GM21367 (cell line): Measurements from ENCODE around the gene JAKMIP1.

ENCODE experiments used
- ATAC-seq: cut with Tn5 transposase; IDR thresholded peaks from one replicate; pipeline ENCODE4 v1.9.1; 2021; ENCODE audit not compliant: unreplicated experiment

Gene JAKMIP1

DNA sequence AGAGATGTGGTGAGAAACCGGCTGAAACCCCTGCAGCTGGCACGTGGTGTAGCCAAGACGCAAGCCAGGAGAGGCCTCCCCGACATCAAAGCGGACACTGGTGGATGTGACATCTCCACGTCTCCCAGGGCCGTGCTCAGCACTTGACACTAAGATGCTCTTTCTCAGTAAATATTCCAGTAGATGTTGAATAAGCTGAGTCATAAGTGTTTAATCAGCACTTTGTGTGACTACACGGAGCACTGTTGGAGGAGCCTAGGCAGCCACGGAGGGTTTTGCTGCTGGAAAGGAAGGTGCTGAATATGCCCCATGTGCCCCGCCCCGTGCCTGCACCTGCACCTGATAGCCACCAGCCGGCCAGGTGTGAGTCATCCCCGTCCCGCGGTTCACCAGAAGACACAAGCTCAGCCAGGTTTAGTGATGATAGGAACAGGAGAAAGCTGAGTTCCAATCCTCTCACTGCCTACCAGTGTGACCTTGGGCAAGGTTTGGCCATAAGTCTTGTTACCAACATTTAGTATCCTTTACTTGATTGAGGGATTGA is 153.1 kb downstream of the JAKMIP1 start:
- ATAC-seq, result no peak

DNA sequence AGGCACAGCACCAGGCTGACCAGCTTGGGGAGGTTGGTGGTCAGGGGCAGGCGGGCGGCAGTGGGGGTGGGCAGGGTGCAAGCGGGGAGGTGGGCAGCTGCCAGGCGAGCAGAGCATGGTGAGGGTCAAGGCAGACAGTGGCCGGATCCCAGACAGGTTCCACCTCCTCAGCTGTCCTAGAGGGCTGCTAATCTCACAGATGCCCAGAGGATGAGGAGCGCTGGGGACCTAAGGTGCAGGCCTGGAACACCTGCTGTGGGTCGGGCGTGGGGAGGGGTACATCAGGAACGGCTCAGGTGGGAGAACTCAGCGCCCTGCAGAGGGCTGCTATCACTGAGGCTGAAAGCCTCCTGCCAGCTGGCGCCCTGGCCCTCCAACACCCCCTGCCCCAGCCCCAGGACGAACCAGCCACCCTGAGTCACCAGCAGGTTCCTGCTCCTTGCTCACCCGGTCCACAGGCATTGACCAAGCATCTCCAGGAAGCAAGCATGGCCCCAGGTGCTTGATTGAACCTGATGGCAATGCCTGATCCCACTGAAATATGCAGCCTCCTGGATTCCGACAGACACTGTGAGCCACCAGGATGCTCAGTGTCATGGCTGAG is 153.7 kb downstream of the JAKMIP1 start:
- ATAC-seq, result no peak

DNA sequence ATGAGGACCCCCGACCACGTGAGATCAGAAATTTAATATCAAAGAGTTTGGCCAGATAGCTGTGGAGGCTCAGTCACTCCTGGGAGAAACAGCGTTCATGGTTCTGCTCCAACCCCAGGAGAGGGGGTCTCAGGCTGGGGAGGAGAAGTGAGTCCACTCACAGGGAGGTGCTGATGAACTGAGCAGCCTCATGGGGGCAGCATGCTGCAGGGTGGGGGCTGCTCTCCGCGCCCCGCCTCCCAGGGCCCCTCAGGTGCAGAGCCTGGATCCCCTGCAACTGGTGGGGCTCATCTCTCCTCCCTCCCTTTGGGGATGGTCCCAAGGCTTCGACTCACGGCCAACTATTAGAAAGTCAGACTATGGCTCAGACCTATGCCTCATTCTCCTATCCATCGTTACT is 155.5 kb downstream of the JAKMIP1 start:
- no peak for ATAC-seq

DNA sequence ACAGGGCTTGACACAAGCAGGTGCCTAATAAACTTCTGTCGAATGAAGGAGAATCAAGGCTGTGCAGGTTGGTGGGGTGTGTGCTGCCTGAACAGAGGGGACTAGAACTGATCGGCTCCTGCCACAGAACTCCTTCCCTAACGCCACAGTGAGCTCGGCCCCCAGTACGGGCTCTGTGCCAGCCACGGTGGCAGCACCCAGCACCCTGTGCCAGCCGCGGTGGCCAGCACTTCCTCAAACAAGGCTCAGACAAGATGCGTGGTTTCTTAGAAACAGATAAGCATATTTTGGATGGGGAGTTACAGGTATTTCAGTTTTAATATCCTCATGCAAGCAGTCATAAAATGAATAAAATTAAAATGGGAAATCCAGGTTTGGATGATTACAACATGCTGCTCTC is 156.1 kb downstream of the JAKMIP1 start:
- ATAC-seq, result no peak

DNA sequence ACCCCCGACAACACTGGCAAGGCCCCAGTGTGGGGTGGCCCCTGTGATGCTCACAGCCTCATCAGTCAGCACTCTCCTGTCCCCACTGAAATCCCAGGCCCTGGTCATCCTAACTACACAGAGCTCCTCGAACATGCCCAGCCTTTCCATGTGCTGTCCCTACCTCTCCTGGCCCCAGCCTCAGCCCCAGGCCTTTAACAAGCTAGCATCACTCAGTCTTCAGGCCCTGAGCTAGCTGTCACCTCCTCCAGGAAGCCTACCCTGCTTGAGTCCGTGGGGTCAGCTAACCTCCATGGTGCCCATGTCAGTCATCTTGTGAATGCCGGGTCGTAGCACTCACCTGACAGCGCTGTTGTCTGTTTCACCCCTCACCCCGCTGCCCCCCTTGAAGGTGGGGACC is 156.5 kb downstream of the JAKMIP1 start:
- no peak for ATAC-seq

DNA sequence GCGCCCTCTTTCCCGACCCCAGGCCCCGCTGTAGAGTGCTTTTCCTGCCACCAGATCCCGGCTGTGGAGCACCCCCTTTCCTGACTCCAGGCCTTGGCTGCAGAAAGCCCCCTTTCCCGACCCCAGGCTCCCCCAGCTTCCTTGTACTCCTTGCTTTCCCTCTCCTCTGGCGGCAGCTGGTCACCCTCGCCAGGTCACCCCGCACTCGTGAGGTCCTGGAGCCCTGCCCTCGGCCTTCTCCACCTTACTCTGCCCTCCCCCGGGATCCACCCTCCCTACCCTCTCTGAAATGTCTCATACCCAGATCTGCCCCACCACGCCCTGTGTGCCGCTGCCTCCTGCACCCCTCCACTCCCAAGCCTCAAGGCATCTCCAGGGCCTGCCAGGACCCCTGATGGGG is 157.2 kb downstream of the JAKMIP1 start:
- no peak for ATAC-seq

DNA sequence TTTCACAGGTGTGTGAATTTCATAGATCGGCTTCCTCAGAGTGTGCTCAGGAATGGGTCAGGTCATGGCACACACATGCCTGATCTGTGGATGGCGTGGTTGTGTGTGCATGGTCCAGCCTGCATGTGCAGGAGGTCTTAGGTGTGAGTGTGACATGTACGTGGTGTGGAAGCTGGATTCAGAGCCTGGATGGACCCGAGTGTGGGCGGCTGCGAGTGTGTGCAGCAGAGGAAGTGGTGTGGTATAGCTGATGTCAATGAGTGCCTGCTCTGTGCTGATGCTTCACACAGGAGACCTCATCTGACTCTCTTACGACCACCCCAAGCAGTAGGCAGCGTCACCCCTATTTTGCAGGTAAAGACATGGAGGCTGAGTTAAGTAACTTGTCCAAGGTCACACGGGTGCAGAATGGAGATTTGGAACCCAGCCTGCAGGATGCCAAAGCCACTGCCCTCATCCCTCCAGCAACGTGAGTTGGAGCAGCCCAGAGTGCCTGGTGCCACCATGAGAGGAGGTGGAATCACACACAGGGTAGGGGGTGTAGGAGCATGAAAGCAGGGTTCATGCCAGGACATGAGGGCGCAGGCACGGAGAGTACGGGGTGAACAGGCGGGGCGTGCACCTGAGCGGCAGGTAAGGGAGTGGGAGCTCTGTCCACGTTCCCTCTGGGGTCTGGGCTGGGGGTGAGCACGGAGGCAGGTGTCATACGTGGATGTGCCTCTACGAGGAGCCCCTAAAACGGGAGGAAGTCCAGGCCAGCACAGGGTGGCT is 157.9 kb downstream of the JAKMIP1 start:
- ATAC-seq, result no peak

DNA sequence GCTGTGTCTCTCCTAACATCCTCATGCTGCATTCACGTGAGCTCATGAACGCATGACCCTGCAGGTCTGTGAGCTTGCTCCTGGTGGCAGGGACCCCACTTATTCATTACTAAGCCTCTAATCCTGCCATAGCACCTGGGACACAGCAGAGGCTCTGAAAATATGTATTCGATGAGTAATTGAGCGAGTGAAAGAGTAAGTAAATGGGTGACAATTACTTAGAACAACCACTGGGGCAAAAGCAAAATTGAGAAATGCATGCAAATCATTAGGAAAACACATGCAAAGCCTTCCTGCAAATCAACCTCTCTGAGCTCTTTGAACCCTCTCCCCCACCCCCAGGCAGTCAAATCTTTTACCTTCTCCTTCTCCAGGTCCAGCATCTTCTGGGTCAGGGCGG is 158.5 kb downstream of the JAKMIP1 start:
- no peak for ATAC-seq

DNA sequence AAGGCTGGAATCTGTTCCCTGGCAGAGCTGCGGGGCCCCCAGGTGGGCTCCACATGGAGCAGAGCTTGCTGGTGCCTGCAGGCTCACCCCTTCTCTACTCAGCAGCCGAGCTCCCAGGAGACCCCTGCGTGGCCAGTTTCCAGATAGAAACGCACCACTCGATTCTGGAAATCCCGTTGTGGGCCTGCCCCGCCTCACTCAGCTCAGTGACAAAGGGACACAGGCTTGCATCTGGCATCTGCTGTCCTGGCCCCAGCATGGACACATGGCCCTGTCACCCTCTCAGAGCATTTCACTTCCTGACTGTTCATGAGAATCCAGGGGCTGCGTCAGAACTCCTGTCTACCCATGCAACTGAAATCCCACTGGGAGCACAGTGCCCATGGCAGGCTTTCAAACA is 161.6 kb downstream of the JAKMIP1 start:
- no peak for ATAC-seq

DNA sequence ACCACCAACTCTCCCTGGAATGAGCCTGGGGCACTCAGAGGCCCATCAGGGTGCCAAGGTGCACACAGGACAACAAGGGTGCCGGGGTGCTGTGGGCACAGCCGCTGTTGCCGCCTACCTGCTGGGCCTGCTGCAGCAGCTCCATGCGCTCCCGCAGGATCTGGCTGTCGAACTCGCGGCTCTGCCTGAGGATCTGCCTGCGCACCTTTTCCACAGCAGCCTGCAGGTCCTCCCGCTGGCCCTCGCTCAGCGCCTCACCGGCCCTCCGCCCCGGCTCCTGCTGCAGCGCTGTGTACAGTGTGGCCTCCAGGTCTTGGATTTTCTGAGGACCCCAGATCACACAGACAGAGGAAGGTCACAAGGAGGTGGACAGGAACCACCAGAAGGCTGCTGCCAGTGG is 164.6 kb downstream of the JAKMIP1 start:
- ATAC-seq, result no peak

DNA sequence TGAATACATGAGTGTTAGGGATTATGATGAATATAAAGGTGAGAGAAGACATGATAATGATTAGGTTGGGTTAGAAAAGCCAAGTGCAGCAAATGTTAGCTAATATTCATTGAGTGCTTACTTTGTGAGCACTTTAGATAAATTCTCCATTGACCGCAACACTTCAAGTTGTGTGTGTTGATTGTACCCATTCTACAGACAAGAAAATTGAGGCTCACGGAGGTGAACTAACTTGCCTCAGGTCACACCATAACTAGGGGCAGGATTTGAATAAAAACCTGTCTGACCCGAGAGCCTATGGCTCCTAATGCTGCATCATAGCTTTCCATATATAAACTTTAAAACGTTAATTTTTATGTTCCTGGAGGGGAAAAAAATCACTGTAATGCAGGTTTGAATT is 167.0 kb downstream of the JAKMIP1 start:
- ATAC-seq, result no peak

DNA sequence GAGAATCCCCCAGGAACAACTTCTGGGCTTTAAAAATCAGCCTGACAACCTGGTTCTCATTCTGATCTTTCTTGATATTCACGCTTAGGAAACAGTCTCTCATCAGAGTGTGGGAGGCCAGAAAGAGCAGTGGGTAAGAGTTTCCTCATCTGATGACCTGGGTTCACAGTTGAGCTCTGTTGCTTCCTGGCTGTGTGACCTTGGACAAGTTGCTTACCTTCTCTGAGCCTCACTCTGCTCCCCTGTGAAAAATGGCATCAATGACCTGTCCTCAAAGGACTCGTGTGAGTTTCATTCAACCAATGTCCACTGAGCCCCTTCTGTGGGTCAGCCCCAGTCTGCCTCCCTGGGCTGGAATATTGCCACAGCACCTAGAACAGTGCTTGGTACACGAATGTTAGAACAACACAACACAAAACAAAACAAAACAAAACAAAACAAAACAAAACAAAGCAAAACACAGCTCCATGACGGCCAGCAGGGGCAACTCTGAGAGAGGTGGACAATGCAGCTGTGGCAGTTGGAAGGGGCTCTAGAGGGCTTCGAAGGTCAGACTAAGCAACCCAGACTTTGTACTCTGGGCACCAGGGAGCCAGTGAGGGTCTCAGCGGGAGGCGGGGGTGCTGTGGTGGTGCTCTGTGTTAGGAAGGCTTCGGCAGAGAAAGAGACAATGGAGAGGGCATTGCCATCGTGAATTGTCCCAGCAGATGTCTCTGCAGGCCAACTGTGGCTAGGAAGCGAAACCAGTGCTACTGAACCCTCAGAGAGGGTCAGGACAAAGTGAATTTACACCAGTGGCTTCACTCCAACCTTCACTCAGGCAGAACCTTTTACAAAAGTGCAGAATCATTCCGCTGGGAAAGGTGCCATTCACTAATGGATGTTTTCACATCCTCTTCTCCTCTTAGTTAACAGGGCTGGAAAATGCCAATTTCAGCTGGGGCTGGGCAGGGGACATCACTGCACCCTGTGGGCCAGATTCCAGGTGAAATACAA is 167.8 kb downstream of the JAKMIP1 start:
- no peak for ATAC-seq

DNA sequence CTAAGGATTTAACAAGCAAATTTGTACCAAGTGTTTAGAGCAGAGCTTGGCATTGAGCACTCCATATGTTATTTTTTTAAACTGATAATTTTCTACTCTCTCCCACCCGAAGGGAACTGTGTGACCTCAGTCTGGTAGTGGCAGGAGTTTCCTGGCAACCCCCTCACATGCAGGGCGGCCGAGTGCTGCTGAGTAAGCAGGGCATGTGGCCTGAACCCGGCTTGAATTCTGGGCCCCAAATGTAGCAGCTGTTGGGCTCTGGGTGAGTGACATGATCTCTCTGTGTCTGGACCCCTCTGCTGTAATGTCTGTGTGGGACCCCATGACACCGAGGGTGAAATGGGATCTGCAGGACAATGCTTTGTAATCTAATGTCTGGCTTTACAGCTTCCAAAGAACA is 168.5 kb downstream of the JAKMIP1 start:
- ATAC-seq, result no peak

DNA sequence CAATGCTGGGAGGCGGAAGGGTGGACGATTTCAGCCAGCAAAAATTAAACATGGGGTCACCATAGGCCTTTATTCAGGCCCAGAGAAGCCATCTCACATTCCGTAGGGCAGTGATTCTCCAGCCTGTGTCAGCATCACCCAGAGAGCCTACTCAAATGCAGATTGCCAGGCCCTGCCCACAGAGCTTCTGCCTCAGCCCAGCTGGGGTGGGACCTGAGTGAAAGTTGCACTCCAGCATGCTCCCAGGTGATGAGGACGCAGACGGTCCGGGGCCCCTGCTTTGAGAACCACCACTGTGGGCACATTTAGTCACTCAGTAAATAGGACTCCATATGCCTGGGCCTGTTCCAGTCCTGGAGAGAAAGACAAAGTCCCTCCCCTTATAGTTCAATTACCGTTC is 169.7 kb downstream of the JAKMIP1 start:
- no peak for ATAC-seq

DNA sequence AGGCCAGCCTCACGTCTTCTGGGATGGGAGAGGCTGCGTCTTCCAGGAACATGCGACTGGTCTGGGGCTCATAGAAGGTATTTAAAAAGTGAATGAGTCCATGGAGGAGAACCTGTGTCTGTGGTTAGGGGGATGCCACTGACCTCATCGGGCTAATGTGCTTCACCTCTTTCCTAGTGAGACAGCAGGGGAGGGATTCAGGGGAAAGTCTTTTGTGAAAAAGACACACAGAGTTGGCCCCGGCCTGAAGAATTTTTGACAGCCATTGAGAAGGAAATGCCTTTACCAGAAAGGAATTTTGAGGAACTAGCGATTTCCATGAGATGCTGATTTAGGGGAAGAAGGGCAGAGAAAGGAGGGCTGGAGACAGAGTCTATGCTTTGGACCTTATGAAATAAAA is 171.1 kb downstream of the JAKMIP1 start:
- ATAC-seq, result no peak

DNA sequence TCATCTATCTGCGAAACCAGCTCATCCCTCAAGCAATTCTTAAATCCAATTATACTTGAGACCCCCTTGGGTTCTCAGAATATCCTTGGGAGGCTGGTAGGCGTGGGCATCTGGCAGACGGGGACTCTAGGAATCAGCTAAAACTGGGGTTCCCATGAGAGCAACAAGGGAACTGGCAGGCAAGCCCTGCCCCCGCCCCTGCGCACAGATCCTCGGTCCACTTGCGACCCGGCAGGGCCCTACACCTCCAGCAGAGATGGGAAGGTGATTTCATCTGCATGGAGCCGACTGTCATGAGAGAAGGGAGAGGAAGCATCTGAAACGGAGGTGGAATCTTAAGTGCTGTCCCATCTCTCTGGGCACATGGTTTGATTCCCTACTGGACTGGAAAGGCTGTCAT is 172.2 kb downstream of the JAKMIP1 start:
- no peak for ATAC-seq

DNA sequence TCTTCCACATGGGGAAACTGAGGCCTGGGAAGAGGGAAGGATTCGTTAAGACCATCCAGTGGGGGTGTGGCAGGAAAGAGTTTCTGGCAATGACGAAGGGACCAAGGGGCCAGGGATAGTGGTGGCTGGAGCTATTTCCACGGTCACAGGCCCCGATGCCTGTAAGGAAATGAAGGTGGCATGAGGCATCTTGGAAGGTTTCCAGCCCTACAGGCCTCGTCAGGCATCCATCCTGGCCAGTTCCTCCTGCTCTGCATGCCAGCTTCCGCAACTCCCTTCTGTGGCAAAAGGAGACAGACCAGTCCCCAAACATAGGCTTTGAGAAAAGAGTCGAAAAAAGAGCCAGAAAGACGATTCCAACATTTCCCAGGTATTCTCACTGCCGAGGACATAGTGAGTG is 173.0 kb downstream of the JAKMIP1 start:
- ATAC-seq, result no peak

DNA sequence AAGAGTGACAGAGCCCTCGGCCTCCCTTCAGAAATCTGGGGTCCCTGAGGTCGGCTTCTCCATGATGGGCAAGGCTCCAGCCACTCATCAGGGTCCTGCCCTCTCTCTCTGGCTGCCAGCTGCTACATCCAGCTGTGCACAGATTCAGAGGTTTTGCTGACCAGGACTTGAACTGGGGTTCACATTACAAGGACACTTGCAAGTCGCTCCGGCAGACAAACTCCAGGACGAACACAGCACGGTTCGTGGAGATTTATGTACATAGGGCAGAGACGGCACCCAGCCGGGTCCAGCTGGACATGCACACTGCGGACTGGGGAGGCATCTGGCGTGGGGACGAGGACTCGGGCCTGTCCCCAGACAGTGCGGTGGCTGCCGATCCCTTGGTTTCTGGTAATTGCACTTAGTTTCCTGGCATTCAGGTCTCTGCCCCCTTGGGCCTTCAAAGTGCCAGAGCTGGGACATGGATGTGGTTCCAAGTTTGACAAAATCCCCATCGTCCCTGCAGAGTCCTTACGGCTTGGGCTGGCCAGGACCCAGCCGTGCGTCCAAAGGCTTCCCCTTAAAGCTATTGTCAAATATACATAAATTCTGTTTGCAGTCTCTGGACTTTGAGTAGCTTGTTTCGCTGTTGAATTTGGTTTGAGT is 175.9 kb downstream of the JAKMIP1 start:
- no peak for ATAC-seq

DNA sequence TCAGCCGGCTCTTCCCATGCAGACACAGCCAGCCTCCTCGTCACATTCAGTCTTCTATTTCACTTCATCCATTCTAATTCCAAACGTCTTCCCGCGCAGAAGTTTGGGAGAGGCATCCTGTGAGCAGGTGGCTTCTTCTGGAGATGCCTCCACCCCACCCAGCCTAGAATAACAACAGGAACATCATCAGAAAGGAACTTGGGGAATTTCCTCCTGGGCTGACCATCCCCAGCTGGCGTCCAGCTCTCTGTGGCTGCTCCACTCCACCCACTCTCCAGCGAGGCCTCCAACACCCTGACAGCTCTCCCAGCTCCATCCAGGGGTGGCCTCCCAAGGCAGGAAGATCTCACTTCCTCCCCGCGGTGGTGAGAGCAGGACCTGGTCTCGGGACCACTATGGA is 176.6 kb downstream of the JAKMIP1 start:
- no peak for ATAC-seq

DNA sequence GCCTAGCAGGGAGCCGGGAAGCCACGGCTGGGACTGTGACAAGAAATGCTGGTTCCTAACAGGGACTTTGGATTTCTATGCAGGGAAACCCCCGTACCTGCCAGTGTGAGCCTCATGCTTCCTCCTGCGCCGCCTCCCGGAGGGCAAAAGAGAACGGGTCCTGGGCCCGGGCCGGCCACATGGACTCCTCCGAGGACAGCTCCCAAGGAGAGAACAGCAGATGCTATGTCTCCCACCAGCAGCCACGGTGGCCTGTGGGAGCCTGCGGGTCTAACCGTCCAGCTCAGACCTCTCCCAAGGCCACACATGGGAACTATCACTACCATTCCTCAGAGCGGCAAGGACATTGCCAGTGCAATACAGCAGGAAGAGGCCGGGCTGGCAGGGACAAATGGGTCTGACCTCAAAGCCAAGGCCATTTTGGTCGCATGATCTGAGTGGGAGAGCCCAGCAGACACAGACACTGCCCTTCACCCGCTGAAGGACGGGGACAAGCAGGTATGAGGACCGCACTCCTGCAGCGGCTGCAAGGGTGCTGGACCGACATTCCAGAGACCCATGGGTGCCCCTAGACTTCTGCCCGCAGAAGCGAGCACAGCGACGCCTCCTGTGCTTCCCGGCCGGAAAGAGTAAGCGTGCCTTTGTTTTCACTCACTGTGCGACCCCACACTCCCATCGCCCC is 177.6 kb downstream of the JAKMIP1 start:
- ATAC-seq, result no peak
